HG03469 (cell line): Measurements from ENCODE around the gene TRMT112.
A peak's percentile ranks its signal among the peaks of the same experiment; 100 is the strongest.
"Not testable (repeated sequence)": the region's sequence is repeated elsewhere in the genome, so short reads cannot be mapped to it uniquely, and the experiment has no call there.

ENCODE experiments used
- ATAC-seq: cut with Tn5 transposase; IDR thresholded peaks from one replicate; pipeline ENCODE4 v1.9.1; 2021; ENCODE audit warnings: mild to moderate bottlenecking, moderate library complexity, moderate number of reproducible peaks; ENCODE audit not compliant: unreplicated experiment

Gene TRMT112

GRCh38 chr11:64331569-64332371 is 14.4 kb upstream of the TRMT112 start:
- ATAC-seq = no peak

GRCh38 chr11:64330888-64331287 is 13.5 kb upstream of the TRMT112 start:
- ATAC-seq = no peak

- ATAC-seq = no peak
These were observed 10.6 kb upstream of the TRMT112 start for GRCh38 chr11:64327993-64328392.

- ATAC-seq = no peak
These were observed 10.0 kb upstream of the TRMT112 start for GRCh38 chr11:64327375-64327774.

- no peak for ATAC-seq
These were observed 7.5 kb upstream of the TRMT112 start for GRCh38 chr11:64324692-64325469.

- not testable (repeated sequence) for ATAC-seq
These were observed 6.6 kb upstream of the TRMT112 start for GRCh38 chr11:64323984-64324383.

GRCh38 chr11:64323373-64323772 is 6.0 kb upstream of the TRMT112 start:
- ATAC-seq = no peak

- no peak for ATAC-seq
These were observed 5.5 kb upstream of the TRMT112 start for GRCh38 chr11:64322925-64323260.

GRCh38 chr11:64321533-64321932 is 4.2 kb upstream of the TRMT112 start:
- no peak for ATAC-seq

GRCh38 chr11:64321026-64321425 is 3.7 kb upstream of the TRMT112 start:
- ATAC-seq = no peak

GRCh38 chr11:64320556-64320955 is 3.2 kb upstream of the TRMT112 start:
- ATAC-seq = no peak

- no peak for ATAC-seq
These were observed 1.7 kb upstream of the TRMT112 start for GRCh38 chr11:64318766-64319761.

- peak; percentile 45 for ATAC-seq
These were observed 804 bp upstream of the TRMT112 start, which contains the start of gene PRDX5 for GRCh38 chr11:64317961-64318765. PRDX5 (plus strand) TSS chr11:64318121; CDS start chr11:64318216, 95 bp downstream.

GRCh38 chr11:64316672-64317324 is 561 bp downstream of the TRMT112 start:
- no peak for ATAC-seq

GRCh38 chr11:64315667-64316526 is 1.5 kb downstream of the TRMT112 start:
- ATAC-seq = not testable (repeated sequence)

- ATAC-seq = no peak
These were observed 2.4 kb downstream of the TRMT112 start for GRCh38 chr11:64314805-64315561.

- ATAC-seq = no peak
These were observed 3.1 kb downstream of the TRMT112 start for GRCh38 chr11:64314146-64314804.
